Activated CD4-positive, alpha-beta T cell treated with anti-CD3 and anti-CD28 coated beads, Interleukin-2, amount 10 ng/mL, durations not matched to agents 24 days and 14 days (primary cell): Measurements from ENCODE around the gene GPR35. TPM values are rescaled to one million over a fixed set of nuclear protein-coding genes. Genes with fewer than 3 reads are reported as not detected.

Source experiments
- DNase-seq: peaks from one replicate; pipeline ENCODE4 v3.0.0; 2022
- H3K27ac Mint-ChIP-seq: one replicate; pipeline ENCODE4 v1.8.0; 2022; ENCODE audit warnings: mild to moderate bottlenecking, mixed read lengths
- H3K27me3 Mint-ChIP-seq: one replicate; pipeline ENCODE4 v1.8.0; 2022; ENCODE audit warnings: mixed read lengths
- H3K36me3 Mint-ChIP-seq: one replicate; pipeline ENCODE4 v1.8.0; 2022; ENCODE audit warnings: low read depth, mild to moderate bottlenecking, mixed read lengths
- H3K4me1 Mint-ChIP-seq: one replicate; pipeline ENCODE4 v1.8.0; 2021; ENCODE audit warnings: mixed read lengths
- H3K4me3 Mint-ChIP-seq: one replicate; pipeline ENCODE4 v1.8.0; 2022; ENCODE audit warnings: mild to moderate bottlenecking, moderate library complexity, mixed read lengths
- H3K9me3 Mint-ChIP-seq: one replicate; pipeline ENCODE4 v1.8.0; 2021; ENCODE audit warnings: mixed read lengths
- intact Hi-C: fragments of 100-400 bp; cut with micrococcal nuclease; formaldehyde crosslinking; loops from one replicate; pipeline ENCODE4 v1.15.1; 2023
- total RNA-seq: library from RNA; stranded (reverse); gene quantifications from 2 replicates; pipeline ENCODE4 v1.2.3, GENCODE V29; 2022

Gene GPR35
- total RNA-seq, 1 donor from 2014 or later = 8.7 TPM

DNA sequence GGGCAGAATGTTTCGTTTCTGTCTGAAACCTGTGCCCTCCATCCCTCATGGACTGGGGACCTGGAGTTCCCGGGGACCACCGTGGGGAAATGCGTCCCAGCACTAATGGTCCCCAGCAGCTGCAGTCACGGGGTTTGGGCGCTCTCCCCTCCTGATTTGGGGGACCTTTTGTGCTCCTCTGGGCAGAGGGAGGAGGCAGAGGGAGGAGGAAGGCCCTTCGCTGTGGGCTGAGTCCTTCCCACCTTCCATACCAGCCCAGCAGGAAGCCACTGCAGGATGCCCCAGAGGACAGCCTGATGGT, 3.2 kb downstream of the GPR35 start:
- Mint-ChIP-seq H3K36me3 (peaks cover 20% of the 10 kb centered on the region), H3K4me3 (no peak overlapping the region), H3K9me3 (peaks cover 7% of the 10 kb centered on the region), H3K4me1 (peaks cover 30% of the 10 kb centered on the region), H3K27me3 (no peaks in the 10 kb centered on the region), H3K27ac (no peak overlapping the region)
- intact Hi-C loops = loop anchor here (10.0 kb wide), 1 partner anchor 686 kb away; the partner anchor contains the start of genes HDLBP and SEPTIN2
- no peak for DNase-seq

DNA sequence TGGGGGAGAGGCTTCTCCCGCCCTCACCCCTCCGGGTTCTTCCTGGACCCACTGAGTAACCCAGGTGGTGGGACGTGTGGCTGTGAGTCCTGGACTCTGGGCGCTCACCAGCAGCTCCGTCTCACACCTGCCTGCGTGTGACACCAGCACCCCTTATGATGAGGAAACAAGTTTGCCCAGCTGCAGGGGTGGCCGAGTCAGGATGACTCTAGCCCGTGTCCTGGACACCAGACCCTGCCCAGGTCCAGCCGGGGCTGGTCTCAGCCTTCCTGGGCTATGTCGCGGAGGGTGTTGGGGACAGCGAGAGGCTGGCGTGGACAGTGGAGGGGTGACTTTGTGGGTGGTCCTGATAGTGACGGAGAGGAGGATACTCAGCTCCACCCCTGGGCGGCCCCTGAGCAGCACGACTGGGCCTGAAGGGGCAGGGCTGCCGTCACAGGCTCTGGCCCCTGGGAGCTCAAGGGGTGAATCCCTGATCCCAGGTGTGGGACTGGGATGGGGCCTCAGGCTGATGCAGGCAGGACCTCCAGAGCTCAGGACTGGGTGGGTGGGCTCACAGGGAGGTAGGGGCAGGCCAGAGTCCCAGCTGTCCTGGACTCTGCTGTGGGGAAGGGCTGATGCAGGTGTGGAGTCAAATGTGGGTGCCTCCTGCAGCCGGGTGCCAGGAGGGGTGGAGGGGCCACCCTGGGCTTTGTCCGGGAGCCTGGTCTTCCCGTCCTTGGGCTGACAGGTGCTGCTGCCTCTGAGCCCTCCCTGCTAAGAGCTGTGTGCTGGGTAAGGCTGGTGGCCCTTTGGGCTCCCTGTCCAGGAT, 3.7 kb downstream of the GPR35 start:
- Mint-ChIP-seq H3K27me3 (no peaks in the 10 kb centered on the region), H3K36me3 (peaks cover 22% of the 10 kb centered on the region), H3K27ac (no peak overlapping the region), H3K4me3 (no peak overlapping the region), H3K4me1 (peaks cover 28% of the 10 kb centered on the region), H3K9me3 (peaks cover 8% of the 10 kb centered on the region)
- intact Hi-C loops = loop anchor here (10.0 kb wide), 1 partner anchor 686 kb away; the partner anchor contains the start of genes HDLBP and SEPTIN2
- no peak for DNase-seq

DNA sequence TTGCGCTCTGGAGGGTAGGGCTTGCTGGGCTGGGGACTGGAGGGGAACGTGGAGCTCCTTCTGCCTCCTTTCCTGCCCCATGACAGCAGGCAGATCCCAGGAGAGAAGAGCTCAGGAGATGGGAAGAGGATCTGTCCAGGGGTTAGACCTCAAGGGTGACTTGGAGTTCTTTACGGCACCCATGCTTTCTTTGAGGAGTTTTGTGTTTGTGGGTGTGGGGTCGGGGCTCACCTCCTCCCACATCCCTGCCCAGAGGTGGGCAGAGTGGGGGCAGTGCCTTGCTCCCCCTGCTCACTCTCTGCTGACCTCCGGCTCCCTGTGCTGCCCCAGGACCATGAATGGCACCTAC, 4.3 kb downstream of the GPR35 start:
- peaks cover 22% of the 10 kb centered on the region for H3K36me3 Mint-ChIP-seq
- no peak overlapping the region for H3K4me3 Mint-ChIP-seq
- H3K4me1 Mint-ChIP-seq = peaks cover 23% of the 10 kb centered on the region
- no peak overlapping the region for H3K27ac Mint-ChIP-seq
- H3K27me3 Mint-ChIP-seq = no peaks in the 10 kb centered on the region
- peaks cover 8% of the 10 kb centered on the region for H3K9me3 Mint-ChIP-seq
- no peak for DNase-seq
- intact Hi-C loops = loop anchor here (10.0 kb wide), 1 partner anchor 685 kb away; the partner anchor contains the start of genes HDLBP and SEPTIN2

DNA sequence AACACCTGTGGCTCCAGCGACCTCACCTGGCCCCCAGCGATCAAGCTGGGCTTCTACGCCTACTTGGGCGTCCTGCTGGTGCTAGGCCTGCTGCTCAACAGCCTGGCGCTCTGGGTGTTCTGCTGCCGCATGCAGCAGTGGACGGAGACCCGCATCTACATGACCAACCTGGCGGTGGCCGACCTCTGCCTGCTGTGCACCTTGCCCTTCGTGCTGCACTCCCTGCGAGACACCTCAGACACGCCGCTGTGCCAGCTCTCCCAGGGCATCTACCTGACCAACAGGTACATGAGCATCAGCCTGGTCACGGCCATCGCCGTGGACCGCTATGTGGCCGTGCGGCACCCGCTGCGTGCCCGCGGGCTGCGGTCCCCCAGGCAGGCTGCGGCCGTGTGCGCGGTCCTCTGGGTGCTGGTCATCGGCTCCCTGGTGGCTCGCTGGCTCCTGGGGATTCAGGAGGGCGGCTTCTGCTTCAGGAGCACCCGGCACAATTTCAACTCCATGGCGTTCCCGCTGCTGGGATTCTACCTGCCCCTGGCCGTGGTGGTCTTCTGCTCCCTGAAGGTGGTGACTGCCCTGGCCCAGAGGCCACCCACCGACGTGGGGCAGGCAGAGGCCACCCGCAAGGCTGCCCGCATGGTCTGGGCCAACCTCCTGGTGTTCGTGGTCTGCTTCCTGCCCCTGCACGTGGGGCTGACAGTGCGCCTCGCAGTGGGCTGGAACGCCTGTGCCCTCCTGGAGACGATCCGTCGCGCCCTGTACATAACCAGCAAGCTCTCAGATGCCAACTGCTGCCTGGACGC, 4.9 kb downstream of the GPR35 start:
- intact Hi-C loops = loop anchor here (10.0 kb wide), 1 partner anchor 685 kb away; the partner anchor contains the start of genes HDLBP and SEPTIN2
- peaks cover 8% of the 10 kb centered on the region for H3K9me3 Mint-ChIP-seq
- H3K36me3 Mint-ChIP-seq = peaks cover 22% of the 10 kb centered on the region

DNA sequence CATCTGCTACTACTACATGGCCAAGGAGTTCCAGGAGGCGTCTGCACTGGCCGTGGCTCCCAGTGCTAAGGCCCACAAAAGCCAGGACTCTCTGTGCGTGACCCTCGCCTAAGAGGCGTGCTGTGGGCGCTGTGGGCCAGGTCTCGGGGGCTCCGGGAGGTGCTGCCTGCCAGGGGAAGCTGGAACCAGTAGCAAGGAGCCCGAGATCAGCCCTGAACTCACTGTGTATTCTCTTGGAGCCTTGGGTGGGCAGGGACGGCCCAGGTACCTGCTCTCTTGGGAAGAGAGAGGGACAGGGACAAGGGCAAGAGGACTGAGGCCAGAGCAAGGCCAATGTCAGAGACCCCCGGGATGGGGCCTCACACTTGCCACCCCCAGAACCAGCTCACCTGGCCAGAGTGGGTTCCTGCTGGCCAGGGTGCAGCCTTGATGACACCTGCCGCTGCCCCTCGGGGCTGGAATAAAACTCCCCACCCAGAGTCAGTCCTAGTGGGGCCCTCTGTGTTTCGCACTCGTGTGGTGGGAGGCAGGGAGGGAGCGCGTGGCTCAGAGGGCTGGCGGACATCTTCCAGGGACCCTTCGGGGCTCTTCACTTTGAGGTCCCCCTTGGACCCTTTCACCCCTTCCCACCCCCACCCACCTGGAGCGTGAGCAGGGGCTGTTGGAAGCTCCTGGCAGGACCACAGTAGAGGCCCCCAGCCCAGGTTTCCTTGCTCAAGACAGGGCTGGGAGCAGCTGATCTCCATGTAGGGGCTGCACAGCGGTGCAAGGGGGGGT, 5.7 kb downstream of the GPR35 start:
- DNase-seq = no peak
- Mint-ChIP-seq H3K9me3 (peaks cover 8% of the 10 kb centered on the region), H3K36me3 (peaks cover 22% of the 10 kb centered on the region), H3K27ac (no peak overlapping the region), H3K27me3 (no peaks in the 10 kb centered on the region), H3K4me3 (no peak overlapping the region), H3K4me1 (peaks cover 11% of the 10 kb centered on the region)
- intact Hi-C loops = no loop called here

More for the DNA sequence above, 4.9 kb downstream of the GPR35 start:
- no peak overlapping the region for H3K4me3 Mint-ChIP-seq
- H3K27me3 Mint-ChIP-seq = no peaks in the 10 kb centered on the region
- H3K27ac Mint-ChIP-seq = no peak overlapping the region
- DNase-seq = no peak
- peaks cover 17% of the 10 kb centered on the region for H3K4me1 Mint-ChIP-seq

DNA sequence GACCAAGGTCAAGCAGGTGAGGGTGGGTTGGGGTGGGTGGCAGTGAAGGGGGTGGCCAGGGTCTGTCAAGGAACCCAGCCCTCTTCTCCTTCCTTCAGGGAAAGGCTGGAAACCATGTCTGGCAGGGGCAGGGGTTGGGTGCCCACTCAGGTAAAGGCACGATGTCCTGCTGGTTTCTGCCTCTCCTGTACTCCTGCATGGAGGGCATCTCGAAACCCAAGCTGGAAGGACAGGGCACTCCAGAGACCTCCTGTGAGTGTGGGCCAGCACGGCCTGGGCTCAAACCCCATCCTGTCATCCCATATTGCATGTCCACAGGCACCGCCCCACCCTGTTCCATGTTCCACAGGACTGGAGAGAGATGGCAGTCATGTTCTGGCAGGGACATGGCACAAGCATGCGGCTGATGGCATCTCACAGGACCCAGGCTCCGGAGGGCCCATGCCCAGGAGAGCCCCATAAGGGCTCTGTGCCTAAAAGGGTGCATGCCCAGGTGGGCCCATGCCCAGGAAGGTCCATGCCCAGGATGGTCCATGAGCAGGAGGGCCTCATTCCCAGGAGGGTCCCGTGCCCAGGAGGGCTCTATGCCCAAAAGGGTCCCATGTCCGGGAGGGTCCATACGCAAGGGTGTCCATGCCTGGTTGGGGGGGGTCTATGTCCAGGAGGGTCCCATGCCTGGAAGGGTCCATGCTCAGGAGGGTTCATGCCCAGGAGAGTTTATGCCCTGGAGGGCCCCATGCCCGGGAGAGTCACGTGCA, 6.4 kb downstream of the GPR35 start:
- H3K36me3 Mint-ChIP-seq = peaks cover 22% of the 10 kb centered on the region
- H3K27me3 Mint-ChIP-seq = no peaks in the 10 kb centered on the region

DNA sequence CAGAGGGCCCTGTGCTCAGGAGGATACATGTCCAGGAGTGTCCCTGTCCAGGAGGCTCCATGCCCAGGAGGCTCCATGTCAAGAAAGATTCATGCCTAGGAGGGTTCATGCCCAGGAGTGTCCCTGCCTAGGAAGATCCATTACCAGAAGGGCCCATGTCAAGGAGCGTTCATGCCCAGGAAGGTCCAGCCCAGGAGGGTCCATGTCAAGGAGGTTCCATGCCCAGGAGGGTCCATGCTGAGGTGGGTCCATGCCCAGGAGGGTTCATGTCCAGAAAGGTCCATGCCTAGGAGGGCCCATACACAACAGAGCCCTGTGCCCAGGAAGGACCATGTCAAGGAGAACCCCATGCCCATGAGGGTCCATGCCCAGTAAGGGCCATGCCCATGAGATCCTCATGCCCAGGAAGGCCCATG, 7.0 kb downstream of the GPR35 start:
- H3K9me3 Mint-ChIP-seq = peaks cover 8% of the 10 kb centered on the region
- no peak for DNase-seq
- peaks cover 3% of the 10 kb centered on the region for H3K4me1 Mint-ChIP-seq
- intact Hi-C loops = no loop called here
- no peak overlapping the region for H3K4me3 Mint-ChIP-seq
- no peak overlapping the region for H3K27ac Mint-ChIP-seq
- H3K36me3 Mint-ChIP-seq = peaks cover 22% of the 10 kb centered on the region
- H3K27me3 Mint-ChIP-seq = no peaks in the 10 kb centered on the region

More for the DNA sequence above, 6.4 kb downstream of the GPR35 start:
- no peak overlapping the region for H3K4me3 Mint-ChIP-seq
- intact Hi-C loops = no loop called here
- H3K9me3 Mint-ChIP-seq = peaks cover 8% of the 10 kb centered on the region
- H3K27ac Mint-ChIP-seq = no peak overlapping the region
- peaks cover 6% of the 10 kb centered on the region for H3K4me1 Mint-ChIP-seq
- no peak for DNase-seq

DNA sequence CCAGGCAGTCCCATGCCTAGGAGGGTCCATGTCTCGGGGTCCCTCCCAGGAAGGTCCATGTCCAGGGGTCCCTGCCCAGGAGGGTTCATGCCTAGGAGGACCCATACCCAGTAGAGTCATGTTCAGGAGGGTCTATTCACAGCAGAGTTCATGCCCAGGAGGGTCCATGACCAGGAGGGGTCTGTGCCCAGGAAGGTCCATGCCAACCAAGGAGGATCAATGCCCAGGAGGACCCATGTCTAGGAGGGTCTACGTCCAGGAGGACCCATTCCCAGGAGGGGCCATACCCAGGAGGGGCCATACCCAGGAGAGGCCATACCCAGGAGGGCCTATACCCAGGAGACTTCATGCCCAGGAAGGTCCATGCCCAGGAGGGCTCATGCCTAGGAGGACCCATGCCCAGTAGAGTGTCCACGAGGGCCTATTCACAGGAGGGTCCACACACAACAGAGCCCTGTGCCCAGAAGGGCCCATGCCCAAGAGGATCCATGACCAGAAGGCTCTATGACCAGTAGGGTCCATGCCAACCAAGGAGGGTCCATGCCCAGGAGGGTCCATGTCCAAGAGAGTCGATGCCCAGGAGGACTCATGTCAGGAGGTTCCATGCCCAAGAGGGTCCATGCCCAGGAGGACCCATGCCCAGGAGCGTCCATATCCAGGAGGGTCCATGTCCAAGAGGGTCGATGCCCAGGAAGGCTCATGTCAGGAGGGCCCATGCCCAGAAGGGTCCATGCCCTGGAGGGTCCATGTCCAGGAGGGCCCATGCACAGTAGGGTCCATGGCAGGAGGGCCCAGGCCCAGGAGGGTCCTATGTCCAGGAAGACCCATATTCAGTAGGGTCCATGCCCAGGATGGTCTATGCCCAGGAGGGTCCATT, 10.1 kb downstream of the GPR35 start:
- Mint-ChIP-seq H3K27me3 (peaks cover 2% of the 10 kb centered on the region), H3K4me3 (no peak overlapping the region), H3K4me1 (no peaks in the 10 kb centered on the region), H3K36me3 (peaks cover 20% of the 10 kb centered on the region), H3K27ac (no peak overlapping the region), H3K9me3 (peaks cover 8% of the 10 kb centered on the region)
- DNase-seq = no peak
- intact Hi-C loops = no loop called here

DNA sequence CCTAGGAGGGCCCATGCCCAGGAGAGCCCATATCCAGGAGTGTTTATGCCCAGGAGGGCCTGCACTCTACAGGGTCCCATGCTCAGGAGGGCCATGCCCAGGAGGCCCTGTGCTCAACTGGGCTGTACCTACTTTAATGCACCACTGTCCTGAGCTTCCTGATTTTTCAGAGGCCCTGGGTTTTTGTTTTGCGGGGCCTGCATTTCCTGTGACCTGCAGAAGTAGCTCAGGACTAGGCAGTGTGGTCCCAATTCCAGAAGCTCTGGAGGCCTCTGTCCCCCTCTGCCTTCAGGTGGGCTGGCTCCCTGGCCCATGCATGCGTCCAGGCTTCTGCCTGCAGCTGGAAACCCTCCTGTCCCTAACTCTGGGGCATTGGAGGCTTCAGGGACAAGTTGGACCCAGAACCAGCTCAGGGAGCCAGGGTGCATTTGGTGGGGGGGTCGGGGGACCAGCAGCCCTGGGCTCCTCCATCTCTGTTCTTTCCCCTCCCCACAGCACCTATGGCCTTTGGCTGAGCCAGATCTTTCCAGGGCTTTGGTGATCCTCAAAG, 10.8 kb downstream of the GPR35 start:
- no peak for DNase-seq
- Mint-ChIP-seq H3K36me3 (peaks cover 17% of the 10 kb centered on the region), H3K4me1 (no peaks in the 10 kb centered on the region), H3K27me3 (peaks cover 2% of the 10 kb centered on the region), H3K27ac (no peak overlapping the region), H3K4me3 (no peak overlapping the region), H3K9me3 (peaks cover 8% of the 10 kb centered on the region)
- intact Hi-C loops = no loop called here

DNA sequence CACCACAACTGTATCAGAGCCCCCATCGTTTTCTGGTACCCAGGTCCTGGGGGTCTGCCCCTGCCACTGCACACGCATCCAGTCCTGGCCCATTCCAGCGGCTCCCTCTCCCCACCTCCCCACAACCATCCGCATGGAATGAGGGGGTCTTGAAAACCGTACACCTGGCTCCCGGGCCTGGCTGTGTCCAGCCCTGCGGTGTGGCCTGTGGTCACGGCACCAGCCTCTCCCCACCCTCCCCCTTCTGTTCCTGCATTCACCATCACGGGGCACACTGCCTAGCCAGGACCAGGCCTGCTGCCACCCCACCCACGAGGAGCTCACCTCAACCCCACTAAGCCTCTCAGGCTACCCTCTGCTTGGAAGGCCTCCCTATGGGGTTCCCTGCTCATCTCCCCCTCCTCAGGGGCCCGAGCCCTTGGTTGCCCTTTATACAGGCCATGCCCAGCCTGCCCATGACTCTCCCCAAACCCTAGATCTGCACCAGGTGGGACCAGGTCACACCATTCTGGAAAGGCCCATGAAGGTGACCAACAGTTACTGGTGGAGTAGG, 11.4 kb downstream of the GPR35 start:
- no peak overlapping the region for H3K27ac Mint-ChIP-seq
- DNase-seq = no peak
- intact Hi-C loops = no loop called here
- no peaks in the 10 kb centered on the region for H3K4me1 Mint-ChIP-seq
- H3K9me3 Mint-ChIP-seq = peaks cover 8% of the 10 kb centered on the region
- peaks cover 16% of the 10 kb centered on the region for H3K36me3 Mint-ChIP-seq
- H3K27me3 Mint-ChIP-seq = peaks cover 2% of the 10 kb centered on the region
- no peak overlapping the region for H3K4me3 Mint-ChIP-seq

DNA sequence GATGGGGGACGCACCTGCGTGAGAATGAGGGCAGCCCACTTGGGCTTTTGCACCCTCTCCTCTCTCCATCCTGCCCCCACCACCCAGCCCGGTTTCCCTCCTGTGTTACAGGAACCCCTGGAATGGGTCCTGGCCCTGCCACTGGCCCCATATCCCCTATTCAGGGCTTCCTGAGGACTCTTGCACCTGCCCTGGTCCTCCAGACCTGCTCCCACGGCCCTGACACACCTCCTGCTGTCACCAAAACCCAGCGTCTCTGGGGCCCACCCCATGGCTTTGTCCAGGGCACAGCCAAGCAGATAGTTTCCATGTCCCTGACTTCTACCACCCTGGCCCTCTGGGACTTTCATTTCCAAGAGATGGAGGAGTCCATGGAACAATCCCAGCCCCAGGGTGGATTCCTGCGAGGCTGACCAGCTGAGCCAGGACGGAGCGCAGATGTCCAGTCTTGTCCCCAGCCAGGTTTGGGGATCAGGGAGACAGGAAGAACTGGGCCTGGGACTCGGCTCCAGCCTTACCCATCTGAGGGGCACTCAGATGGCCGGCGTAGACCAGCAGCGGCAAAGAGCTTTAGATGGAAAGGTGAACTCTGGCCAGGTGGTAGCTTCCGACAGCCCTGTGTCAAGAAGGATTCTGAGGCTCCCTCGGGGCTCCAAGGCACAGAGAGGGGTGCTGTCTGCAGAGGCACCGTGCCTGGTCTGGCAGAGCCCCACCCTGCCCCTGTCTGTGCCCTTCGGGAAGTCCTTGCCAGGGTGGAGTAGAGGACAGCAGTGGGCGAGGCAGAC, 12.0 kb downstream of the GPR35 start:
- intact Hi-C loops = no loop called here
- Mint-ChIP-seq H3K4me1 (no peaks in the 10 kb centered on the region), H3K27me3 (peaks cover 2% of the 10 kb centered on the region), H3K4me3 (no peak overlapping the region), H3K36me3 (peaks cover 13% of the 10 kb centered on the region), H3K9me3 (peaks cover 8% of the 10 kb centered on the region), H3K27ac (no peak overlapping the region)
- DNase-seq = no peak
